Type B pancreatic cell (in vitro differentiated cells): ENCODE results near the gene MGAT5B. TPM values are rescaled to one million over a fixed set of nuclear protein-coding genes. Genes with fewer than 3 reads are reported as not detected.

ENCODE experiments used
- DNase-seq: peaks from one replicate; pipeline ENCODE4 v3.0.0; 2021; ENCODE audit warnings: mixed read lengths; ENCODE audit not compliant: unreplicated experiment; ENCODE audit errors: extremely low spot score
- H3K27ac Mint-ChIP-seq: 2 replicates; pipeline ENCODE4 v1.8.0; 2021; ENCODE audit warnings: mild to moderate bottlenecking, mixed read lengths
- H3K27me3 Mint-ChIP-seq: 2 replicates; pipeline ENCODE4 v1.8.0; 2021; ENCODE audit warnings: mixed read lengths
- H3K36me3 Mint-ChIP-seq: 2 replicates; pipeline ENCODE4 v1.8.0; 2021; ENCODE audit warnings: mixed read lengths
- H3K4me1 Mint-ChIP-seq: one replicate; pipeline ENCODE4 v1.8.0; 2021; ENCODE audit warnings: mixed read lengths; ENCODE audit not compliant: unreplicated experiment
- H3K4me3 Mint-ChIP-seq: 2 replicates; pipeline ENCODE4 v1.8.0; 2021; ENCODE audit warnings: mild to moderate bottlenecking, mixed read lengths
- H3K9me3 Mint-ChIP-seq: 2 replicates; pipeline ENCODE4 v1.8.0; 2021; ENCODE audit warnings: mixed read lengths
- CTCF ChIP-seq: fragments of 200-600 bp; sonication (generic); conservative IDR thresholded peaks from 2 replicates; pipeline ENCODE4 v1.5.0; 2021; ENCODE audit warnings: antibody characterized with exemption, mild to moderate bottlenecking
- total RNA-seq: library from RNA; stranded (reverse); gene quantifications from 2 replicates; pipeline ENCODE4 v1.2.1, GENCODE V29; 2021; ENCODE audit warnings: low replicate concordance

MGAT5B gene
- total RNA-seq, 1 donor from 2014 or later: 15.9 TPM

GRCh38 chr17:76998839-76999238 lies 130.6 kb downstream of the MGAT5B start:
- peaks cover 22% of the 10 kb centered on the region for H3K27me3 Mint-ChIP-seq

More at GRCh38 chr17:76998839-76999238, 130.6 kb downstream of the MGAT5B start:
- TF ChIP-seq CTCF: no peak
- Mint-ChIP-seq H3K4me1 (peaks cover 37% of the 10 kb centered on the region), H3K4me3 (no peak overlapping the region), H3K27ac (no peak overlapping the region), H3K36me3 (no peaks in the 10 kb centered on the region), H3K9me3 (no peaks in the 10 kb centered on the region)
- DNase-seq: no peak

Other genes with a start within 250 kb of the MGAT5B start
- 10.3 and 17.3 TPM in 2 replicates for gene ST6GALNAC1, start 224.6 kb upstream of the MGAT5B start, total RNA-seq
- 43.4 and 75.0 TPM in 2 replicates for gene MXRA7, start 157.4 kb upstream of the MGAT5B start, total RNA-seq
- gene JMJD6, start 141.8 kb upstream of the MGAT5B start, total RNA-seq: 23.6 and 35.4 TPM in 2 replicates
- 27.5 and 28.2 TPM in 2 replicates for gene METTL23, start 141.6 kb upstream of the MGAT5B start, total RNA-seq
- gene SRSF2, start 131.1 kb upstream of the MGAT5B start, total RNA-seq: 198 and 273 TPM in 2 replicates
- 29.0 and 33.9 TPM in 2 replicates for gene MFSD11, start 130.3 kb upstream of the MGAT5B start, total RNA-seq